Activated naive CD4-positive, alpha-beta T cell treated with anti-CD3 and anti-CD28 coated beads, Interleukin-2, amount 50 U/mL, for 16 hours (primary cell): ENCODE measurements around the gene RAE1.

Experiments
- DNase-seq: peaks from one replicate; pipeline ENCODE4 v3.0.0-alpha.2; 2020

The RAE1 gene

GRCh38 chr20:57374343-57374930, 23.4 kb downstream of the RAE1 start:
- DNase-seq: no peak

GRCh38 chr20:57374931-57375651, 24.0 kb downstream of the RAE1 start:
- no peak for DNase-seq

GRCh38 chr20:57375652-57376230, 24.7 kb downstream of the RAE1 start:
- no peak for DNase-seq

GRCh38 chr20:57377350-57377749, 26.3 kb downstream of the RAE1 start:
- DNase-seq: no peak

GRCh38 chr20:57378107-57378506, 27.1 kb downstream of the RAE1 start:
- no peak for DNase-seq

GRCh38 chr20:57378646-57379262, 27.7 kb downstream of the RAE1 start:
- DNase-seq: no peak

GRCh38 chr20:57379263-57379647, 28.2 kb downstream of the RAE1 start:
- no peak for DNase-seq

- DNase-seq: no peak
These were observed 29.2 kb downstream of the RAE1 start for GRCh38 chr20:57380081-57380750.

- peak; percentile 84 for DNase-seq
These were observed 30.8 kb downstream of the RAE1 start for GRCh38 chr20:57381596-57382503.

GRCh38 chr20:57382516-57382915, 31.5 kb downstream of the RAE1 start:
- DNase-seq: no peak

- no peak for DNase-seq
These were observed 32.6 kb downstream of the RAE1 start for GRCh38 chr20:57383447-57384347.

- DNase-seq: no peak
These were observed 33.4 kb downstream of the RAE1 start for GRCh38 chr20:57384486-57384885.

- DNase-seq: no peak
These were observed 34.1 kb downstream of the RAE1 start for GRCh38 chr20:57384953-57385761.

- DNase-seq: no peak
These were observed 34.9 kb downstream of the RAE1 start for GRCh38 chr20:57385940-57386339.

GRCh38 chr20:57386762-57387161, 35.7 kb downstream of the RAE1 start:
- DNase-seq: no peak

- no peak for DNase-seq
These were observed 36.4 kb downstream of the RAE1 start for GRCh38 chr20:57387463-57387862.

- no peak for DNase-seq
These were observed 36.9 kb downstream of the RAE1 start for GRCh38 chr20:57387945-57388371.

GRCh38 chr20:57388953-57389694, 38.1 kb downstream of the RAE1 start:
- peak; percentile 73 for DNase-seq
